Upper lobe of right lung (tissue), 1 donor: Measurements from ENCODE around the gene BCO2. TPM values are rescaled to one million over a fixed set of nuclear protein-coding genes. Genes with fewer than 3 reads are reported as not detected.
A peak's percentile ranks its signal among the peaks of the same experiment; 100 is the strongest.

Source experiments
- ATAC-seq: fragments of 200-7000 bp; cut with Tn5 transposase; one replicate; pipeline ENCODE4 v1.9.1; 2020; ENCODE audit warnings: mild to moderate bottlenecking, moderate library complexity
- DNase-seq: peaks from one replicate; pipeline ENCODE4 v3.0.0-alpha.2; 2020
- H3K27ac ChIP-seq: fragments of 200-600 bp; one replicate; pipeline ENCODE4 v1.8.0; 2022
- H3K27me3 ChIP-seq: fragments of 200-600 bp; one replicate; pipeline ENCODE4 v1.8.0; 2022; ENCODE audit warnings: mild to moderate bottlenecking
- H3K36me3 ChIP-seq: fragments of 200-600 bp; one replicate; pipeline ENCODE4 v1.8.0; 2022
- H3K4me1 ChIP-seq: fragments of 200-600 bp; one replicate; pipeline ENCODE4 v1.8.0; 2022
- H3K4me3 ChIP-seq: fragments of 200-600 bp; one replicate; pipeline ENCODE4 v1.8.0; 2022; ENCODE audit warnings: mild to moderate bottlenecking
- H3K9me3 ChIP-seq: fragments of 200-600 bp; one replicate; pipeline ENCODE4 v1.8.0; 2022
- intact Hi-C: fragments of 100-400 bp; cut with DNase I; formaldehyde crosslinking; loops from one replicate; pipeline ENCODE4 v1.11.0; 2022
- long read RNA-seq: library from polyadenylated mRNA; unstranded; transcript quantifications from one replicate; pipeline ENCODE4 v2.0.0, GENCODE V29; 2021
- total RNA-seq: library from RNA; stranded (reverse); fragmentation: NEBNext Ultra II Directional; extraction: Animal tissue kit (Norgen Biotek cat#: 25700); gene quantifications from one replicate; pipeline ENCODE4 v1.2.1, GENCODE V29; 2021
- TF ChIP-seq, protein P1 (sequence below): fragments of 200-600 bp; IDR thresholded peaks from one replicate; pipeline ENCODE4 v1.8.0; 2022; ENCODE audit warnings: antibody characterized with exemption
- donor health status: DM: no; HTN: yes; CAD: no; lungs with severe emphysema.

Gene BCO2
- 7.7 TPM for total RNA-seq
- long read RNA-seq, partial matches to known transcripts, result 1 of 12 reads
- long read RNA-seq, other reads (novel, unspliced or antisense), result 5 of 12 reads

DNA sequence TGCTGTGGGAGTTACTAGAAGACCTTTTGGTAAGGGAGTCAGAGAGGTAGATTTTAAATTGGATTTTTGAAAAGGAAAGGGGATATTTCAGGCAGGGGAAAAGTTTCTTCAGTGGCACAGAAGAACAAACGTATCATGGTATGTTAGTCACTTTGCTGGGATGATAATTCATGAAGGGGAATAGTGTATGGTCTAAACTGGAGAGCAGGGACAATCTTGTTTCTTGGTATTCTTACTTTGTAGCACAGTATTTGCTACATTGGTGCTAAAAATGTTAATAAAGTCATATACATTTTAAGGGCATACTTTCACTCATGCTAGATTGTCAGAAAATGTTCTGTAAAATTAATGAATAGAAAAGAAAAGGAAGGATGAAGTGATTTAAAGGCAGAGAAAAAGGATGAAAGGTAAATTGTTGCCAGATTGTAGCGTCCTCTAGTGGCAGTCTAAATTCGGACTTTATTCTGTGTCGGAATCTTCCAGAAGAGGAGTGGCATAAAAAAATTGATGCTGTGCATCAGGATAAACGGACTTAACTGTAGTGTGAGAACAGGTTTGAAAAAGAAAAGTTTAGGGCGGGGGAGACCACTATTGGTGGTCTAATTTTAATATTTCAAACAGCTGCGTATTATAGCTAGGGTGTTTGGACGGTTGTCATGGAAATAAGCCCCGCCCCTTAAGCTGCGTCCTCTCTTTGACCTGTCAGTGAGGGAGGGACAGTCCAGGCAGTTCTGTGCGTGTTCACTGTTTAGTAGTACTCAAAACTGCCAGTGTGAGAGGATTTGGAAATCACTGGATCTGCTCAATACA is at the start of gene BCO2:
Gene BCO2 (plus strand): TSS at position 724 of the 810 bp plus-strand sequence. CDS start 90 bp downstream, outside the sequence.
- peak within 1 kb of the TSS; percentile 58 for H3K27ac ChIP-seq
- H3K4me3 ChIP-seq, result peak within 1 kb of the TSS; percentile 30
- intact Hi-C loops, result no loop called here
- ATAC-seq, result peak; percentile 95
- peak; percentile 73 for DNase-seq
- H3K27me3 ChIP-seq, result no peaks in the 10 kb centered on the region
- peaks cover 5% of the 10 kb centered on the region for H3K4me1 ChIP-seq
- TF ChIP-seq, protein P1, sequence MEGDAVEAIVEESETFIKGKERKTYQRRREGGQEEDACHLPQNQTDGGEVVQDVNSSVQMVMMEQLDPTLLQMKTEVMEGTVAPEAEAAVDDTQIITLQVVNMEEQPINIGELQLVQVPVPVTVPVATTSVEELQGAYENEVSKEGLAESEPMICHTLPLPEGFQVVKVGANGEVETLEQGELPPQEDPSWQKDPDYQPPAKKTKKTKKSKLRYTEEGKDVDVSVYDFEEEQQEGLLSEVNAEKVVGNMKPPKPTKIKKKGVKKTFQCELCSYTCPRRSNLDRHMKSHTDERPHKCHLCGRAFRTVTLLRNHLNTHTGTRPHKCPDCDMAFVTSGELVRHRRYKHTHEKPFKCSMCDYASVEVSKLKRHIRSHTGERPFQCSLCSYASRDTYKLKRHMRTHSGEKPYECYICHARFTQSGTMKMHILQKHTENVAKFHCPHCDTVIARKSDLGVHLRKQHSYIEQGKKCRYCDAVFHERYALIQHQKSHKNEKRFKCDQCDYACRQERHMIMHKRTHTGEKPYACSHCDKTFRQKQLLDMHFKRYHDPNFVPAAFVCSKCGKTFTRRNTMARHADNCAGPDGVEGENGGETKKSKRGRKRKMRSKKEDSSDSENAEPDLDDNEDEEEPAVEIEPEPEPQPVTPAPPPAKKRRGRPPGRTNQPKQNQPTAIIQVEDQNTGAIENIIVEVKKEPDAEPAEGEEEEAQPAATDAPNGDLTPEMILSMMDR, result peak; percentile 76
- no peaks in the 10 kb centered on the region for H3K36me3 ChIP-seq
- H3K9me3 ChIP-seq, result no peaks in the 10 kb centered on the region

DNA sequence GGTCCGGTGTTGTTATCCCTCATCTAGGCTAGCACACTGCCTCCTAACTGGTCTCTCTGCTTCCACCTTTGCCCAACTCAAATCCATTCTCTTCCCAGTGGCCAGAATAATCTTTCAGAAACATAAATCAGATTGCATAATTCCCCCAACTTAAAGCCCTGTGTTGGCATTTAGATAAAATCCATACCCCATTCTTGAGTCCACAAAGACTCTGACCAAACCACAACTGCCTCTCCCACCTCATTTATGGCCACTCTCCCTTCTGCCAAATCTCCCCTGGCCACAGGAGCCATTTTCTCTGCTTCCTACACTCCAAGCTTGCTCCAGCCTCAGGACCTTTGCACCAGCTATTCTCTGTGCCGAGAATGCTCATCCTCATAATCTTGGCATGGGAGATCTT is 48.3 kb upstream of the BCO2 start:
- DNase-seq, result no peak
- TF ChIP-seq, protein P1, result no peak
- no peak for ATAC-seq
- Histone ChIP-seq H3K4me1 (peaks cover 6% of the 10 kb centered on the region), H3K9me3 (no peaks in the 10 kb centered on the region), H3K36me3 (no peaks in the 10 kb centered on the region), H3K4me3 (no peak overlapping the region), H3K27me3 (no peaks in the 10 kb centered on the region), H3K27ac (no peak overlapping the region)
- intact Hi-C loops, result no loop called here

- Histone ChIP-seq H3K27me3 (no peaks in the 10 kb centered on the region), H3K4me1 (peaks cover 6% of the 10 kb centered on the region), H3K9me3 (no peaks in the 10 kb centered on the region), H3K27ac (no peak overlapping the region), H3K4me3 (no peak overlapping the region), H3K36me3 (no peaks in the 10 kb centered on the region)
- intact Hi-C loops, result no loop called here
- DNase-seq, result no peak
- ATAC-seq, result no peak
- TF ChIP-seq, protein P1, result no peak
These were observed 46.7 kb upstream of the BCO2 start for GRCh38 chr11:112128483-112129121.

- peak; percentile 87 for ATAC-seq
- TF ChIP-seq, protein P1, result no peak
- Histone ChIP-seq H3K27ac (no peak overlapping the region), H3K4me1 (peaks cover 6% of the 10 kb centered on the region), H3K9me3 (no peaks in the 10 kb centered on the region), H3K4me3 (no peak overlapping the region), H3K27me3 (no peaks in the 10 kb centered on the region), H3K36me3 (no peaks in the 10 kb centered on the region)
- no peak for DNase-seq
- intact Hi-C loops, result no loop called here
These were observed 45.7 kb upstream of the BCO2 start for GRCh38 chr11:112129656-112130055.

- TF ChIP-seq, protein P1, result no peak
- no peak overlapping the region for H3K27ac ChIP-seq
- no peaks in the 10 kb centered on the region for H3K9me3 ChIP-seq
- no peak for ATAC-seq
- no peaks in the 10 kb centered on the region for H3K27me3 ChIP-seq
- peaks cover 6% of the 10 kb centered on the region for H3K4me1 ChIP-seq
- intact Hi-C loops, result no loop called here
- H3K36me3 ChIP-seq, result no peaks in the 10 kb centered on the region
- H3K4me3 ChIP-seq, result no peak overlapping the region
- no peak for DNase-seq
These were observed 42.6 kb upstream of the BCO2 start for GRCh38 chr11:112132737-112133136.
